Endothelial cell of umbilical vein (primary cell): ENCODE measurements around the gene SNCB. TPM values are rescaled to one million over a fixed set of nuclear protein-coding genes. Genes with fewer than 3 reads are reported as not detected.

Experiments
- BruUV-seq: library from RNA; stranded (reverse); fragments of 400-500 nt; replicated peaks from 2 replicates; lab custom pipeline; 2021; lab: Mats Ljungman, UMichigan
- CTCF ChIA-PET: fragments of 300-600, 350-600 bp; sonication (Branson Sonifier 250); formaldehyde crosslinking; loops from one replicate; lab custom pipeline; 2021; ENCODE audit warnings: antibody characterized with exemption, inconsistent platforms; lab: Charles Lee
- POLR2A ChIA-PET: fragments of 300-600, 350-600 bp; sonication (Branson Sonifier 250); formaldehyde crosslinking; loops from one replicate; lab custom pipeline; 2021; ENCODE audit warnings: antibody characterized with exemption, inconsistent platforms; lab: Charles Lee
- DNase-seq: peaks from one replicate; pipeline ENCODE4 v3.0.0-alpha.2; 2011; ENCODE audit warnings: low read depth, low spot score
- FAIRE-seq: peaks from 2 replicates; lab custom pipeline; 2011; peaks lifted over from hg19 to GRCh38; lab: Jason Lieb, UNC
- H2AFZ ChIP-seq: 2 replicates; pipeline ENCODE4 v1.6.0; 2012; ENCODE audit warnings: low read depth, low read length, control low read depth, inconsistent platforms
- H3K27ac ChIP-seq: 2 replicates; pipeline ENCODE4 v1.5.1; 2011; ENCODE audit warnings: low read depth, mild to moderate bottlenecking, control low read depth, low read length, moderate library complexity; ENCODE audit not compliant: insufficient read depth
- H3K27me3 ChIP-seq, 2 experiments: 2 replicates each; pipeline versions ENCODE4 v1.6.0 to v1.6.1; 2011; ENCODE audit warnings: low read length in 2 of 2, mixed read lengths in 1 of 2; ENCODE audit not compliant: control insufficient read depth in 2 of 2, insufficient read depth in 2 of 2
- H3K36me3 ChIP-seq, 2 experiments: 2 replicates in 1 of 2; 3 replicates in 1 of 2; pipeline ENCODE4 v1.5.1; 2011; ENCODE audit warnings: low read length in 2 of 2, mild to moderate bottlenecking in 1 of 2, moderate library complexity in 1 of 2; ENCODE audit not compliant: control insufficient read depth in 2 of 2, insufficient read depth in 2 of 2; ENCODE audit errors: extremely low read depth in 1 of 2
- H3K4me1 ChIP-seq: 3 replicates; pipeline ENCODE4 v1.5.1; 2011; ENCODE audit warnings: mild to moderate bottlenecking, low read length; ENCODE audit not compliant: control insufficient read depth, insufficient read depth; ENCODE audit errors: extremely low read depth
- H3K4me2 ChIP-seq: 2 replicates; pipeline ENCODE4 v1.6.1; 2011; ENCODE audit warnings: low read length, control low read depth, mixed read lengths; ENCODE audit not compliant: insufficient read depth
- H3K4me3 ChIP-seq, 3 experiments: fragments of 200-600 bp in 1 of 3; sonication (generic), shearing (Covaris generic) in 1 of 3; replicated peaks in 1 of 3; 2 replicates each; pipeline ENCODE4 v1.5.1; 2011 to 2016; ENCODE audit warnings: control low read depth in 3 of 3, low read length in 3 of 3, mild to moderate bottlenecking in 2 of 3, inconsistent platforms in 1 of 3, low read depth in 1 of 3, moderate library complexity in 1 of 3; ENCODE audit not compliant: insufficient read depth in 1 of 3
- H3K79me2 ChIP-seq: 2 replicates; pipeline ENCODE4 v1.6.0; 2012; ENCODE audit warnings: low read length, inconsistent platforms; ENCODE audit not compliant: control insufficient read depth, insufficient read depth
- H3K9ac ChIP-seq: replicated peaks from 2 replicates; pipeline ENCODE3; 2011; ENCODE audit warnings: low read length, control low read depth; ENCODE audit not compliant: insufficient read depth; ENCODE audit errors: extremely low read depth
- H3K9me1 ChIP-seq: replicated peaks from 3 replicates; pipeline ENCODE4 v1.6.0; 2011; ENCODE audit warnings: mild to moderate bottlenecking, low read length; ENCODE audit not compliant: control insufficient read depth, insufficient read depth; ENCODE audit errors: extremely low read depth
- H3K9me3 ChIP-seq: replicated peaks from 2 replicates; pipeline ENCODE4 v1.5.1; 2012; ENCODE audit warnings: low read length, inconsistent platforms; ENCODE audit not compliant: control insufficient read depth, insufficient read depth
- H4K20me1 ChIP-seq: replicated peaks from 2 replicates; pipeline ENCODE3; 2011; ENCODE audit warnings: mild to moderate bottlenecking, low read length; ENCODE audit not compliant: control insufficient read depth, insufficient read depth; ENCODE audit errors: extremely low read depth
- CTCF ChIP-seq, 2 donors: IDR thresholded peaks; 1 replicate in 1 of 2; 2 replicates in 1 of 2; pipeline ENCODE4 v1.5.1; 2011; ENCODE audit warnings: low read length in 2 of 2, mild to moderate bottlenecking in 2 of 2, moderate library complexity in 2 of 2, control low read depth in 1 of 2, inconsistent platforms in 1 of 2, low read depth in 1 of 2; ENCODE audit not compliant: insufficient read depth in 1 of 2; ENCODE audit errors: extremely low read depth in 1 of 2
- EZH2 ChIP-seq: IDR thresholded peaks from 2 replicates; pipeline ENCODE4 v1.6.1; 2012; ENCODE audit warnings: borderline replicate concordance, low read depth, mild to moderate bottlenecking, moderate library complexity, low read length, inconsistent platforms; ENCODE audit not compliant: severe bottlenecking
- FOS ChIP-seq: IDR thresholded peaks from 2 replicates; pipeline ENCODE4 v1.6.1; 2011; ENCODE audit warnings: mild to moderate bottlenecking, low read length, moderate library complexity, borderline replicate concordance; ENCODE audit not compliant: insufficient read depth
- GATA2 ChIP-seq: IDR thresholded peaks from 2 replicates; pipeline ENCODE4 v1.7.0; 2011; ENCODE audit warnings: low read depth, mild to moderate bottlenecking, moderate library complexity, mixed read lengths, low read length; ENCODE audit not compliant: insufficient read length, insufficient read depth
- JUN ChIP-seq: IDR thresholded peaks from 2 replicates; pipeline ENCODE4 v1.6.1; 2011; ENCODE audit warnings: borderline replicate concordance, low read depth; ENCODE audit not compliant: insufficient read length, insufficient read depth
- MAX ChIP-seq: IDR thresholded peaks from 2 replicates; pipeline ENCODE4 v1.6.1; 2011; ENCODE audit not compliant: insufficient read depth, insufficient read length
- MYC ChIP-seq: IDR thresholded peaks from one replicate; pipeline ENCODE4 v1.6.1; 2011; ENCODE audit warnings: mild to moderate bottlenecking, low read depth, low read length
- POLR2A ChIP-seq: IDR thresholded peaks from 2 replicates; pipeline ENCODE4 v1.6.1; 2012; ENCODE audit warnings: low read depth, mild to moderate bottlenecking, control low read depth, low read length
- POLR2AphosphoS5 ChIP-seq: IDR thresholded peaks from 2 replicates; pipeline ENCODE4 v1.6.1; 2012; ENCODE audit warnings: low read depth, mild to moderate bottlenecking, control low read depth, low read length, moderate library complexity; ENCODE audit not compliant: insufficient read depth
- dilution Hi-C: fragments of 300-500 bp; cut with MboI; formaldehyde crosslinking; loops from one replicate; pipeline ENCODE4 v1.15.0; 2019; ENCODE audit warnings: low sequenced_read_pairs; ENCODE audit not compliant: extremely low pct_ligation_motif_present
- intact Hi-C: fragments of 100-400 bp; cut with micrococcal nuclease; formaldehyde crosslinking; loops from one replicate; pipeline ENCODE4 v1.10.0; 2022
- polyA plus RNA-seq, 4 experiments: library from polyadenylated mRNA; depleted of rRNA in 3 of 4; stranded (reverse) in 3 of 4; unstranded in 1 of 4; fragments of >200 nt; gene quantifications; 2 replicates each; pipeline versions ENCODE4 v1.2.1 to v1.2.3, GENCODE V29; 2011 to 2012; ENCODE audit warnings: missing spikeins in 1 of 4
- total RNA-seq: library from RNA; stranded (reverse); gene quantifications from 2 replicates; pipeline ENCODE4 v1.2.3, GENCODE V29; 2021

The SNCB gene
- total and polyA plus RNA-seq, 2 donors (not counting 3 experiments of a cell fraction or from before 2014, with no cell fraction given), result 0.08 TPM; not detected in 1

- Histone ChIP-seq H3K36me3 (no peaks in the 10 kb centered on the region), H3K4me3 (no peak overlapping the region), H3K79me2 (no peaks in the 10 kb centered on the region), H3K27me3 (peaks cover 17 to 27% of the 10 kb centered on the region in 2 experiments), H3K9ac (no peak overlapping the region), H3K4me1 (no peaks in the 10 kb centered on the region), H3K9me1 (no peaks in the 10 kb centered on the region), H3K4me2 (no peak overlapping the region), H3K27ac (no peak overlapping the region), H3K9me3 (no peaks in the 10 kb centered on the region), H2AFZ (no peak overlapping the region), H4K20me1 (no peaks in the 10 kb centered on the region)
- no peak for TF ChIP-seq MYC
- BruUV-seq, result no TSS peak
- ChIA-PET CTCF (no interaction called here), POLR2A (no interaction called here)
- dilution Hi-C loops (no loop called here), intact Hi-C loops (no loop called here)
- DNase-seq (no peak), FAIRE-seq (no peak)
Measured at GRCh38 chr5:176637556-176637955, 7.2 kb upstream of the SNCB start.

- ChIA-PET CTCF (interaction anchor here (2.3 kb wide), 1 partner anchor 24 kb away, joined by 7 read pairs; no protein-coding TSS in a partner anchor), POLR2A (no interaction called here)
- TF ChIP-seq FOS (no peak), POLR2A (no peak), EZH2 (no peak), JUN (no peak), MAX (no peak), POLR2AphosphoS5 (no peak), MYC (no peak), GATA2 (no peak), CTCF (IDR thresholded peaks at IDR 0.05; ENCODE audit: extremely low read depth in 1 of 2, insufficient read depth in 1 of 2, low read depth in 1 of 2, low read length in 2 of 2) (no peak)
- H3K27ac ChIP-seq, result no peak overlapping the region
- FAIRE-seq, result no peak
- H3K9me3 ChIP-seq, result no peaks in the 10 kb centered on the region
- no peak overlapping the region for H3K4me3 ChIP-seq
- H2AFZ ChIP-seq, result no peak overlapping the region
- H3K4me2 ChIP-seq, result no peak overlapping the region
- no peaks in the 10 kb centered on the region for H4K20me1 ChIP-seq
- no TSS peak for BruUV-seq
- DNase-seq, result no peak
- dilution Hi-C loops, result no loop called here
- no peak overlapping the region for H3K9ac ChIP-seq
- no peaks in the 10 kb centered on the region for H3K4me1 ChIP-seq
- intact Hi-C loops, result no loop called here
- H3K27me3 ChIP-seq, result peaks cover 27 to 33% of the 10 kb centered on the region in 2 experiments
- H3K9me1 ChIP-seq, result no peaks in the 10 kb centered on the region
- H3K79me2 ChIP-seq, result no peaks in the 10 kb centered on the region
- H3K36me3 ChIP-seq, result no peaks in the 10 kb centered on the region
Measured at GRCh38 chr5:176636426-176636825, 6.1 kb upstream of the SNCB start.
